Measurements from ENCODE around the gene ADRB2. TPM values are rescaled to one million over a fixed set of nuclear protein-coding genes. Genes with fewer than 3 reads are reported as not detected.

The ADRB2 gene
- total RNA-seq, 1 experiment from 2014 or later, result 0.26 TPM

DNA sequence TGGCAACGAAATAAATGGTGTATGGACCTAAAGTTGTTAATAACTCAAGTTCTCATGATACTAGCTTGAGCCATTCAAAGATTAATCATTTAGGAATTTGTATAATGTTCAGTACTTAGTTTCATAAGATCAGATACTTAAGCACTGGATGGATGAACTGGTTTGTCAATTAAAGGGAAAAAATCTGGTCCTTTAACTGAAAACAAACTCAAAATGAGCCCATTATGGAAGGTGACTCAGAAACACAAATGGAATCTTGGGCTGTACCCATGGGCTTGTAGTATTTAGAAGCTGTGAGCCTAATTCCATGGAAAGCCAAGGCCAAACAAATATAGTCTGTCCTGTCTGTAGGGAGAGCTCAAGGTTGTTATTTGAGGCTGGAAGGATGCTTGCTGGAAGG lies 27.6 kb upstream of the ADRB2 start:
- no peak overlapping the region for H2BK15ac ChIP-seq (ENCODE audit: low read depth, low read length)
- no peak overlapping the region for H2BK12ac ChIP-seq (ENCODE audit: insufficient read length, low read depth, low read length)
- TF ChIP-seq, protein P1, sequence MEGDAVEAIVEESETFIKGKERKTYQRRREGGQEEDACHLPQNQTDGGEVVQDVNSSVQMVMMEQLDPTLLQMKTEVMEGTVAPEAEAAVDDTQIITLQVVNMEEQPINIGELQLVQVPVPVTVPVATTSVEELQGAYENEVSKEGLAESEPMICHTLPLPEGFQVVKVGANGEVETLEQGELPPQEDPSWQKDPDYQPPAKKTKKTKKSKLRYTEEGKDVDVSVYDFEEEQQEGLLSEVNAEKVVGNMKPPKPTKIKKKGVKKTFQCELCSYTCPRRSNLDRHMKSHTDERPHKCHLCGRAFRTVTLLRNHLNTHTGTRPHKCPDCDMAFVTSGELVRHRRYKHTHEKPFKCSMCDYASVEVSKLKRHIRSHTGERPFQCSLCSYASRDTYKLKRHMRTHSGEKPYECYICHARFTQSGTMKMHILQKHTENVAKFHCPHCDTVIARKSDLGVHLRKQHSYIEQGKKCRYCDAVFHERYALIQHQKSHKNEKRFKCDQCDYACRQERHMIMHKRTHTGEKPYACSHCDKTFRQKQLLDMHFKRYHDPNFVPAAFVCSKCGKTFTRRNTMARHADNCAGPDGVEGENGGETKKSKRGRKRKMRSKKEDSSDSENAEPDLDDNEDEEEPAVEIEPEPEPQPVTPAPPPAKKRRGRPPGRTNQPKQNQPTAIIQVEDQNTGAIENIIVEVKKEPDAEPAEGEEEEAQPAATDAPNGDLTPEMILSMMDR (conservative IDR thresholded peaks at IDR 0.05), result no peak
- Mint-ChIP-seq H3K9me3 (no peaks in the 10 kb centered on the region; a peak in 1 of 5 replicates), H3K4me3 (no peak overlapping the region), H3K27ac (peak overlapping the region in 1 of 3 experiments; percentile 29; a peak in 1 of 7 replicates), H3K36me3 (ENCODE audit: insufficient read depth in 1 of 3, low read depth in 3 of 3) (no peaks in the 10 kb centered on the region; a peak in 1 of 7 replicates), H3K27me3 (ENCODE audit: low read depth) (no peaks in the 10 kb centered on the region), H3K4me1 (no peaks in the 10 kb centered on the region)
- no peaks in the 10 kb centered on the region for H4K20me1 ChIP-seq (ENCODE audit: control insufficient read depth, insufficient read depth, insufficient read length)
- no peaks in the 10 kb centered on the region for H3K9me3 ChIP-seq (ENCODE audit: control insufficient read depth, low read depth, low read length)
- H3K27me3 ChIP-seq (ENCODE audit: insufficient read depth, low read length), result no peaks in the 10 kb centered on the region
- H4K5ac ChIP-seq (ENCODE audit: insufficient read length, low read depth, low read length), result no peak overlapping the region
- no peak overlapping the region for H3K23ac ChIP-seq (ENCODE audit: insufficient read length, low read depth, low read length)
- no peak overlapping the region for H2BK20ac ChIP-seq (ENCODE audit: low read depth, low read length, poor library complexity, severe bottlenecking)
- H3K18ac ChIP-seq (ENCODE audit: insufficient read length, low read depth, low read length), result no peak overlapping the region
- H3T11ph ChIP-seq (ENCODE audit: low read length), result no peak overlapping the region
- no peak overlapping the region for H3K4ac ChIP-seq (ENCODE audit: low read depth, low read length)
- H3K4me1 ChIP-seq (ENCODE audit: insufficient read depth, low read length), result no peaks in the 10 kb centered on the region
- no peaks in the 10 kb centered on the region for H3K79me2 ChIP-seq (ENCODE audit: insufficient read depth, low read length)
- DNase-seq, result no peak
- H3K14ac ChIP-seq (ENCODE audit: insufficient read depth, low read length), result no peak overlapping the region
- H2AK5ac ChIP-seq (ENCODE audit: insufficient read length, low read length), result no peak overlapping the region
- no CpG with 5 or more reads among the region's 1 CpG for WGBS (ENCODE audit: extremely low coverage, insufficient read length, low lambda C conversion rate)
- no peak overlapping the region for H3K4me2 ChIP-seq (ENCODE audit: insufficient read depth, insufficient read length, low read length)
- no peak overlapping the region for H3K27ac ChIP-seq (ENCODE audit: insufficient read length, low read depth, low read length)
- no peak overlapping the region for H2BK5ac ChIP-seq (ENCODE audit: insufficient read length, low read length)
- no peak overlapping the region for H2BK120ac ChIP-seq (ENCODE audit: low read depth, low read length, poor library complexity, severe bottlenecking)
- H3K56ac ChIP-seq (ENCODE audit: insufficient read length, low read depth, low read length), result no peak overlapping the region
- H3K9ac ChIP-seq (ENCODE audit: extremely low read depth, insufficient read length, low read length), result no peak overlapping the region
- H3K79me1 ChIP-seq (ENCODE audit: insufficient read depth, low read depth, low read length, poor library complexity, severe bottlenecking), result no peaks in the 10 kb centered on the region
- H4K91ac ChIP-seq (ENCODE audit: insufficient read length, low read depth, low read length), result no peak overlapping the region
- H4K8ac ChIP-seq (replicated peaks; ENCODE audit: insufficient read length, low read depth, low read length), result no peak overlapping the region
- no peak overlapping the region for H2AFZ ChIP-seq (ENCODE audit: low read length)
- no peaks in the 10 kb centered on the region for H3K23me2 ChIP-seq (ENCODE audit: insufficient read length, low read depth, low read length, poor library complexity, severe bottlenecking)

Data from H9 (cell line).